NT2/D1 (cell line): ENCODE data around the gene SLC38A6.

Experiments used
- SUZ12 ChIP-seq: IDR thresholded peaks from 2 replicates; pipeline ENCODE4 v1.6.1; 2011; ENCODE audit not compliant: insufficient read length, insufficient read depth; ENCODE audit errors: extremely low read depth
- ZNF274 ChIP-seq: IDR thresholded peaks from 2 replicates; pipeline ENCODE4 v1.6.1; 2011; ENCODE audit warnings: mild to moderate bottlenecking, low read depth, low read length

- TF ChIP-seq SUZ12 (no peak), ZNF274 (no peak)
Observed at GRCh38 chr14:61089126-61089750, 108.2 kb downstream of the SLC38A6 start.
